HG03108 (cell line): ENCODE data around the gene HMCN2.
"Not testable (repeated sequence)": the region's sequence is repeated elsewhere in the genome, so short reads cannot be mapped to it uniquely, and the experiment has no call there.

ENCODE experiments used
- ATAC-seq: cut with Tn5 transposase; IDR thresholded peaks from one replicate; pipeline ENCODE4 v1.9.1; 2021; ENCODE audit warnings: moderate library complexity; ENCODE audit not compliant: unreplicated experiment

Gene HMCN2

GRCh38 chr9:130382636-130383349 is 117.2 kb downstream of the HMCN2 start:
- no peak for ATAC-seq

GRCh38 chr9:130383350-130383715 is 117.8 kb downstream of the HMCN2 start:
- no peak for ATAC-seq

DNA sequence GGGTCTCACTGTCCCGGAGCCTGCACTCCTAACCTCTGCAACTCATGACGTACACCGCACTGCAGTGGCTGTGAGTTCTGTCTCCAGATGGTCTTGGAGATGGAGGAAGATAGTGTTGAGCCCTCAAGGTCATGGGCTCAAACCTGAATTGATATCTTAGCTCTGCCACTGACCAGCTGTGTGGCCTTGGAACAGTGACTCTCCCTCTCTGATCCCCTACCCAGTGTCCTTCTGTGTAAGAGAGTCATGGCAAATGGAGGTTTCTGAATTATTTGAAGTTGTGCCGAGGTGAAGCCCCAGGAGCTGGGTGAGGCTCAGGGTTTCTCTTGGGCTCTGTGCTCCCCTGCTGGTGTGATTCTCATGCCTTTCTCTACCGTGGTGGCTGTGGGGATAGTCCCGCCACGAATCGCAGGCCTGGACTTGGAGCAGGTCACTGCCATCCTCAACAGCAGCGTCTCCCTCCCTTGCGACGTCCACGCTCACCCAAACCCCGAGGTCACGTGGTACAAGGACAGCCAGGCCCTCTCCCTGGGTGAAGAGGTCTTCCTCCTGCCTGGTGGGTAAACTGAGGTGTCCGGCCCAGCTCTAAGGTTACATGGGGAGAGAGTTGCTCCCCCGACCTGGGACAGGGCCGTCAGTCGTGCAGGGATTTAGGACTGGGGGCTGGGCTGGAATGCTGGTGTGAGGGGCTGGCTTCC is 118.6 kb downstream of the HMCN2 start:
- ATAC-seq = no peak

- ATAC-seq = no peak
Observed at GRCh38 chr9:130385257-130385656, 119.7 kb downstream of the HMCN2 start.

DNA sequence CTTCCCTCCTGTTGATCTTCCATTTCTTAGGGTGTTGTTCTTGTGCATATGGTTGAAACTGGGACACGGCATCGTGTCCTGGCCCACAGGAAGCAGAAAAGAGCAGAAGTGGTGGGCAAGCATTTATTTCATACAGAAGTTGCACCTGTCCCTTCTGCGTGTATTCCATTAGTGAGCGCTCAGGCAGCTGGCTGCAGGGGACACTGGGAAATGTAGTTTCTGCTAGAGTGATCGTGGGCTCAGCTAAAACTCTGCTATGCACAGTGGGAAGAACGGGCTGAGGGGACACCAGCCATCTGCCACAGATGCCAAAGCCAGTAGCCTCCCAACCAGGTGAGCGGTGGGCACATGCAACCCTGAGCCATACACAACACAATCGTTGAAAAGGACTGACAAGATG is 121.8 kb downstream of the HMCN2 start:
- no peak for ATAC-seq

GRCh38 chr9:130387905-130388304 is 122.3 kb downstream of the HMCN2 start:
- ATAC-seq = no peak

DNA sequence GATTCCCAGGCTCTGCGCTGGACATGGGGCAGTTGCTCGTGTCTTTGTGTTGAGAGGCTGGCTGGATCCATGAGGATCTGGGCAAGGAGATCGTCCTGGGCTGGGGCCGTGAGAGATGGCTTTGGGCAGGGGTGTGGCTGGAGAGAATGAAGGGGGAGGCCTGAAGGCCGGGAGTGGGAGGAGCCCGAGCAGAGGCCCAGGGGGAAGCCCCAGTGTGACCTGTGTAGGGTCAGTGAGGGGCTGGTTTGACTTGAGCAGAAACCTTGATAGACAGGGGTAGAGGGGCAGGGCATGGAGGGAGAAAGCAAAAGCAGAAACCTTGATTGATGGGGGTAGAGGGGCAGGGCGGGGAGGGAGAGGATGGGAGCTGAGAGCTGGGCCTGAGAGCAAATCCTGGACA is 124.8 kb downstream of the HMCN2 start:
- ATAC-seq = no peak

DNA sequence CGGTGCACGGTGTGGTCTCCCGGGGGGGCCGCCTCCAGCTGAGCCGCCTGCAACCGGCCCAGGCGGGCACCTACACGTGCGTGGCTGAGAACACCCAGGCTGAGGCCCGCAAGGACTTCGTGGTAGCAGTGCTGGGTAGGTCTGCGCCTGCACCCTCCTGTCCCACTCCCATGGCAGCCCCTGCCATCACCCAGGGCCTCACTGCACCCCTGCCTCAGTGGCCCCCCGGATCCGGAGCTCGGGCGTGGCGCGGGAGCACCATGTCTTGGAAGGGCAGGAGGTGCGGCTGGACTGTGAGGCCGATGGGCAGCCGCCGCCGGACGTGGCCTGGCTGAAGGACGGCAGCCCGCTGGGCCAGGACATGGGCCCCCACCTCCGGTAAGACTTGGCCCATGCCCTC is 125.4 kb downstream of the HMCN2 start:
- no peak for ATAC-seq

GRCh38 chr9:130391866-130392265 is 126.3 kb downstream of the HMCN2 start:
- ATAC-seq = no peak

GRCh38 chr9:130393681-130394071 is 128.1 kb downstream of the HMCN2 start:
- ATAC-seq = no peak

GRCh38 chr9:130394320-130394719 is 128.8 kb downstream of the HMCN2 start:
- ATAC-seq = no peak

DNA sequence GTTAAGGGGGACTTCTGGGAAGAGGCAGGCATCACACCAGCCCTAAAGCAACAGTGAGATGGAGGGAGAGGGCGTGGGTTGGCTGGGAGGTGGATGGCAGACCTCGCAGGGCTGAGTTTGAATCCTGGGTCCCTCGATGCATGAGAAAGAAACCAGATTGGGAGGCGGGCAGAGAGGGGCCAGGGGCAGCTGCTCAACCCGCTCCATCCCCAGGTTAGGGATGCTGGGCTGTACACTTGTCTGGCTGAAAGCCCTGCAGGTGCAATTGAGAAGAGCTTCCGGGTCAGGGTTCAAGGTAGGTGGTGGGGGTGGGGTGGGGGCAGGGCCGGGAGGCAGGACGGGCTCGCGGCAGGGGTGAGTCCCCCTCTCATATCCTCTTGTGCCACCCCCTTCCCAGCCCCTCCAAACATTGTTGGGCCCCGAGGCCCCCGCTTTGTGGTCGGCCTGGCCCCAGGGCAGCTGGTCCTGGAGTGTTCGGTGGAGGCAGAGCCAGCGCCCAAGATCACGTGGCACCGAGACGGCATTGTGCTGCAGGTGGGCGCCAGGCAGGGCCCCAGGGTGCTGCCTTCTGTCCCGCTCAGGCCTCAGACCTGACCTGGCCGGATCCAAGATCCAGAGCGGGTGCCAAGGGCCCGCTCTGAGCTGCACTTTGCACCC is 129.4 kb downstream of the HMCN2 start:
- ATAC-seq = no peak

GRCh38 chr9:130395810-130396435 is 130.4 kb downstream of the HMCN2 start:
- ATAC-seq = no peak

- no peak for ATAC-seq
Observed at GRCh38 chr9:130396581-130396980, 131.0 kb downstream of the HMCN2 start.

DNA sequence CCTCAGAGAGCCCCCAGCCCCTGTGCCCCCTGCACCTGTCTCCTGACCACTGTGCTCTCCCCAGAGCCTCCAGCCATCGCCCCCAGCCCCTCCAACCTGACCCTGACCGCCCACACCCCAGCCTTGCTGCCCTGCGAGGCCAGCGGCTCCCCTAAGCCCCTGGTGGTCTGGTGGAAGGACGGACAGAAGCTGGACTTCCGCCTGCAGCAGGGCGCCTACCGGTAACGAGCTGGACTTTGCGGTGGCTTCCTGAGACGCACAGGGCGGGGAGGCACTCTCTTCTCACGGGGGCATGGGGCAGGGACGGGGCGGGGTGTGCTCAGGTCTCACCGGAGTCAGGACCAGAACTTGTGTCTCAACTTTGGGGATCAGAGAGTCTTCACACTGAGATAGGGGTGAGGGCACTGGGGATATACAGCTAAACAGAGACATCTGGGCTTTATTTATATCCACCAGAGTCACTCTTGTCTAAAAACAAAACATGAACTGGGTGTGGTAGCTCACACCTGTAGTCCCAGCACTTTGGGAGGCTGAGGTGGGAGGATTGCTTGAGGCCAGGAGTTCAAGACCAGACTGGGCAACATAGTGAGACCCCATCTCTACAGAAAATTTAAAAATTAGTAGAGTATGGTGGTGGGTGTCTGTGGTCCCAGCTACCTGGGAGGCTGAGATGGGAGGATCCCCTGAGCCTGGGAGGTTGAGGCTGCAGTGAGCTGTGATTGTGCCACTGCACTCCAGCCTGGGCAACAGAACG is 133.1 kb downstream of the HMCN2 start:
- no peak for ATAC-seq

GRCh38 chr9:130399768-130400167 is 134.2 kb downstream of the HMCN2 start:
- ATAC-seq = no peak

DNA sequence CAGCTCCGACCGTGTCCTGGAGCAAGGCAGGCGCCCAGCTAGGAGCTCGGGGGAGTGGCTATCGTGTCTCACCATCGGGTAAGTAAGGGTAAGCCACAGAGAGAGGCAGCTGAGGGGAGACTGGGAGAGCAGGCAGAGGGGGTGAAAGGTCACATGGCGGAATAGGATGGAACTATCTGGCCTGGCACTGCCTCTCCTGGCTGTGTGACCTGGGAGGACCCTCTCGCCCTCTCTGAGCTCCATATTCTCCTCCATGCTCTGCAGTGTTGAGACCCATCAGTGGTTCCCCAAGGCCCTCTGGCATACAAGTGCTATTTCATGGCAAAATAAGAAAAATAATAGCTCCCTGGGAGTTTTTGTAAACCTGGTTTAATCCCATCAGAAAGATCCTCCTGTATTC is 135.3 kb downstream of the HMCN2 start:
- ATAC-seq = no peak

DNA sequence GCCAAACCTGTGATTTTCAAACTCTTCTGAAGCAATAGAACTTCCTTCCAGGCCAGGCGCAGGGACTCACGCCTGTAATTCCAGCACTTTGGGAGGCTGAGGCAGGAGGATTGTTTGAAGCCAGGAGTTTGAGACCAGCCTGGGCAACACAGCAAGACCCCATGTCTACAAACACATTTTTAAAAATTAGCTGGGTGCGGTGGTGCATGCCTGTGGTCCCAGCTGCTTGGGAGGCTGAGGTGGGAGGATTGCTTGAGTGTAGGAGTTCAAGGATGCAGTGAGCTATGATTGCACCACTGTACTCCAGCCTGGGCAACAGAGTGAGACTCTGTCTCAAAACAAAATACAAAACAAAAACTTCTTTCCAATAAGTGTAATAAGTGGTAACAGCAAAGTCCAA is 136.2 kb downstream of the HMCN2 start:
- not testable (repeated sequence) for ATAC-seq

- no peak for ATAC-seq
Observed at GRCh38 chr9:130402243-130402642, 136.7 kb downstream of the HMCN2 start.

DNA sequence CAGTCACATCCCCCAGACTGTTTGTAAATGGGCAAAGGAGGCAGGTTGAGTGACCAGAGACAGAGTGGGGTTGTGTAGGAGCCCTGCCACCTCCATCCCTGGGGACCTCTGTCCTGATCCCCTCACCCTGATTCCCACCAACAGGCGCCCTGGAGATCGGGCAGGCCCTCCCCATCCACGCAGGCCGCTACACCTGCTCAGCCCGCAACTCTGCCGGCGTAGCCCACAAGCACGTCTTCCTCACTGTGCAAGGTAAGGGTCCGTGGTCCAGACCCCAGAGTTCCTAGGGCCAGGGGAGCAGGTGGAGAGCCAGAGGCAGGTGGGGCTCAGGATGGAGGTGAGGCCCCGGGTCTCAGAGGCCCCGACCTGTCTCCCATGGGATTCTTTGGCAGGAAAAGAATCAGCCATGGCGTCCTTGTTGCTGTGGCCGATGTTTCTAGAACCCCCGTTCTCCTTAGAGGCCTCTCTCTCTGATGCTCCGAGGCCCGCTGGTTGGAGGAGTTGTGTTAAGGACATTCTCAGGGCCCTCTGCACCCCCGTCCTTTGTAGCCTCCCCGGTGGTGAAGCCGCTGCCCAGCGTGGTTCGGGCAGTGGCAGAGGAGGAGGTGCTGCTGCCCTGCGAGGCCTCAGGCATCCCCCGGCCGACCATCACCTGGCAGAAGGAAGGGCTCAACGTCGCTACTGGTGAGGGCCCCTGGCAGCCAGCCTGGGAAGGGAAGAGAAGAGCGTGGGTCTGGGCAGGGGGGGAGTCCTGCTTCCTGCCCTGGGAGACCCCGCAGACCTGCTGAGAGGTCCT is 137.3 kb downstream of the HMCN2 start:
- ATAC-seq = no peak
